Activated naive CD8-positive, alpha-beta T cell treated with anti-CD3 and anti-CD28 coated beads for 36 hours (primary cell): ENCODE data around the gene TAF1. TPM values are rescaled to one million over a fixed set of nuclear protein-coding genes. Genes with fewer than 3 reads are reported as not detected.
A peak's percentile ranks its signal among the peaks of the same experiment; 100 is the strongest.

ENCODE experiments used
- DNase-seq: peaks from one replicate; pipeline ENCODE4 v3.0.0; 2021
- H3K27ac Mint-ChIP-seq: one replicate; pipeline ENCODE4 v1.8.0; 2022; ENCODE audit warnings: mild to moderate bottlenecking, moderate library complexity, mixed read lengths
- H3K27me3 Mint-ChIP-seq: one replicate; pipeline ENCODE4 v1.8.0; 2022; ENCODE audit warnings: mild to moderate bottlenecking, mixed read lengths
- H3K36me3 Mint-ChIP-seq: one replicate; pipeline ENCODE4 v1.8.0; 2021; ENCODE audit warnings: mild to moderate bottlenecking, mixed read lengths
- H3K4me1 Mint-ChIP-seq: one replicate; pipeline ENCODE4 v1.8.0; 2021; ENCODE audit warnings: mixed read lengths
- H3K4me3 Mint-ChIP-seq: one replicate; pipeline ENCODE4 v1.8.0; 2022; ENCODE audit warnings: mild to moderate bottlenecking, moderate library complexity, mixed read lengths
- H3K9me3 Mint-ChIP-seq: one replicate; pipeline ENCODE4 v1.8.0; 2022; ENCODE audit warnings: mixed read lengths
- total RNA-seq, 2 experiments: library from RNA; stranded (reverse); gene quantifications; one replicate each; pipeline ENCODE4 v1.2.3, GENCODE V29; 2021

TAF1 gene
- total RNA-seq, 2 experiments from 2014 or later: 30.5 to 30.7 TPM

GRCh38 chrX:71514367-71515037 is 148.3 kb downstream of the TAF1 start:
- H3K27ac Mint-ChIP-seq: peak overlapping the region; percentile 79
- DNase-seq: no peak
- H3K4me1 Mint-ChIP-seq: peaks cover 24% of the 10 kb centered on the region
- no peaks in the 10 kb centered on the region for H3K9me3 Mint-ChIP-seq
- peak overlapping the region; percentile 23 for H3K4me3 Mint-ChIP-seq
- H3K36me3 Mint-ChIP-seq: no peaks in the 10 kb centered on the region
- H3K27me3 Mint-ChIP-seq: no peaks in the 10 kb centered on the region

GRCh38 chrX:71515038-71515396 is 148.9 kb downstream of the TAF1 start:
- H3K27me3 Mint-ChIP-seq: no peaks in the 10 kb centered on the region
- DNase-seq: no peak
- no peaks in the 10 kb centered on the region for H3K36me3 Mint-ChIP-seq
- H3K27ac Mint-ChIP-seq: no peak overlapping the region
- no peaks in the 10 kb centered on the region for H3K9me3 Mint-ChIP-seq
- peaks cover 24% of the 10 kb centered on the region for H3K4me1 Mint-ChIP-seq
- no peak overlapping the region for H3K4me3 Mint-ChIP-seq

Other genes with a start within 250 kb of the TAF1 start
- gene MED12, start 247.8 kb upstream of the TAF1 start, total RNA-seq: 10 to 100 TPM; 43.4 to 46.4 TPM
- under 1 TPM; 0.41 to 0.58 TPM for gene NLGN3, start 221.5 kb upstream of the TAF1 start, total RNA-seq
- gene GJB1, start 143.1 kb upstream of the TAF1 start, total RNA-seq: not detected
- 10 to 100 TPM; 22.9 to 25.1 TPM for gene ZMYM3, start 112.2 kb upstream of the TAF1 start, total RNA-seq
- gene NONO, start 82.7 kb upstream of the TAF1 start, total RNA-seq: 100 to 1,000 TPM; 521 to 536 TPM
- 1 to 10 TPM; 4.9 to 5.6 TPM for gene ITGB1BP2, start 64.6 kb upstream of the TAF1 start, total RNA-seq
- 100 to 1,000 TPM; 233 to 244 TPM for gene OGT, start 166.7 kb downstream of the TAF1 start, total RNA-seq
- 1 to 10 TPM; 1.6 to 3.1 TPM for gene GCNA, start 212.1 kb downstream of the TAF1 start, total RNA-seq